ENCODE data around the gene NEK1. TPM values are rescaled to one million over a fixed set of nuclear protein-coding genes. Genes with fewer than 3 reads are reported as not detected.

NEK1 gene
- total RNA-seq, 4 donors from 2014 or later, result 18.8 to 33.8 (median 25.0) TPM

DNA sequence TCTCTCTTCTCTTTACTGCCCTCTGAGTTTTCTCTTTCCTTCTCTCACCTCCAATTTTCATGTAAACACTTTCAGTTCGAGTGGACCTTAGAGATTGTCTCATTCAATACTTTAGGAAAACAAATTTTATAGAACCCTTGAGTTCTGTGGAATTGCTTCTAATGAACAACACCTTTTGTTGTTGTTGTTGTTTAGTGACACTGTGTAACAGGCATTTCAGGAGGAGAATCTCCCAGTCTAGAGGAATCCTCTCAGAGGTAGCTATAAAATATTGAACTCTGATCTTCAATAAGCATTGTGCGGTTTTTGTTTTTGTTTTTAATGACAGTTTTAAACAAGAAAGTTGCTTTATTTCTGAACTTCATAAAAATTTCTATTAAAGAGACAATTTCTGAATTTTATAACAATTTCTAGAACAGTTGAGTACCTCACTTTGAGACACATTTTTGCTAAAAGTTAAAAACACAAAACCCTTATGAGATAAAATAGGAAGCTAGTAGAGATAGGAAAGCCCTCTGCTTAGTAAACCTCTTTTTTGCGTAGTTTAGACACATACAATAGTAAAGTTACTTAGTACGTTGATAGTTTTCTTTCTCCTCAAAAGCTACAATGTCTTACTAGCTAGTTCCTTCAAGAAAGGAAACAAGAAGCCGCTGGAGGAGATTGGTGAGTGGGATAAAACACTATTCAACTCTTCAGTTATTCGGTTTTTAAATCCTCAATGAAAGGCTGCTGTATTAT is 46.8 kb upstream of the NEK1 start:
- H3K9me3 ChIP-seq, result no peaks in the 10 kb centered on the region
- TF ChIP-seq, protein P1, sequence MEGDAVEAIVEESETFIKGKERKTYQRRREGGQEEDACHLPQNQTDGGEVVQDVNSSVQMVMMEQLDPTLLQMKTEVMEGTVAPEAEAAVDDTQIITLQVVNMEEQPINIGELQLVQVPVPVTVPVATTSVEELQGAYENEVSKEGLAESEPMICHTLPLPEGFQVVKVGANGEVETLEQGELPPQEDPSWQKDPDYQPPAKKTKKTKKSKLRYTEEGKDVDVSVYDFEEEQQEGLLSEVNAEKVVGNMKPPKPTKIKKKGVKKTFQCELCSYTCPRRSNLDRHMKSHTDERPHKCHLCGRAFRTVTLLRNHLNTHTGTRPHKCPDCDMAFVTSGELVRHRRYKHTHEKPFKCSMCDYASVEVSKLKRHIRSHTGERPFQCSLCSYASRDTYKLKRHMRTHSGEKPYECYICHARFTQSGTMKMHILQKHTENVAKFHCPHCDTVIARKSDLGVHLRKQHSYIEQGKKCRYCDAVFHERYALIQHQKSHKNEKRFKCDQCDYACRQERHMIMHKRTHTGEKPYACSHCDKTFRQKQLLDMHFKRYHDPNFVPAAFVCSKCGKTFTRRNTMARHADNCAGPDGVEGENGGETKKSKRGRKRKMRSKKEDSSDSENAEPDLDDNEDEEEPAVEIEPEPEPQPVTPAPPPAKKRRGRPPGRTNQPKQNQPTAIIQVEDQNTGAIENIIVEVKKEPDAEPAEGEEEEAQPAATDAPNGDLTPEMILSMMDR (IDR thresholded peaks at IDR 0.05), result no peak
- TF ChIP-seq POLR2A (IDR thresholded peaks at IDR 0.05), result no peak
- H3K4me1 ChIP-seq, result peaks cover 0 to 5% of the 10 kb centered on the region in 2 donors
- peak overlapping the region; percentile 71 to 87 for H3K27ac ChIP-seq
- peak overlapping the region; percentile 34 to 35 for H3K4me3 ChIP-seq
- intact Hi-C loops (cut with DNase I; ENCODE audit: low total_unique reads), result no loop called here
- DNase-seq, result no peak
- no peaks in the 10 kb centered on the region for H3K36me3 ChIP-seq
- no peaks in the 10 kb centered on the region for H3K27me3 ChIP-seq

DNA sequence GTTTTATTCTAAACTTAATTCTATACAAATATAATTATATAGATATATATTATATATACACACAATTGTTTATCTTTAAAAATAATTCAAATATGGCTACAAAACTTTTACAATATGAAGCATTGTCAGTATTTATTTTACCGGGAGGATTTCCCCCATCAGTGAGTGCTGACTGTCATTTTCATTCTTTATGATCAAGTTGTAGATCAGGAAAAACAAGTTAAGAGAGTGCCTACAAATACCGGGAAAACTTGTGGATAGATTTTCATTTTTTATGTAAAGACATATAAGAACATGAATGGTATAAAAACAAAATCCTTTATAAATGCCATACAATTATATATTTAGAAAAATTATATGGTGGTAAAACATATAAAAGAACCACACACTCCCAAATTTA is 45.8 kb upstream of the NEK1 start:
- intact Hi-C loops (cut with DNase I; ENCODE audit: low total_unique reads), result no loop called here
- no peaks in the 10 kb centered on the region for H3K9me3 ChIP-seq
- H3K4me1 ChIP-seq, result peaks cover 0 to 5% of the 10 kb centered on the region in 2 donors
- H3K27ac ChIP-seq, result peak overlapping the region in 1 of 2 donors; percentile 87
- no peaks in the 10 kb centered on the region for H3K36me3 ChIP-seq
- TF ChIP-seq POLR2A (IDR thresholded peaks at IDR 0.05), result no peak
- TF ChIP-seq, protein P1 (IDR thresholded peaks at IDR 0.05), result no peak
- no peak overlapping the region for H3K4me3 ChIP-seq
- no peaks in the 10 kb centered on the region for H3K27me3 ChIP-seq
- DNase-seq, result no peak

DNA sequence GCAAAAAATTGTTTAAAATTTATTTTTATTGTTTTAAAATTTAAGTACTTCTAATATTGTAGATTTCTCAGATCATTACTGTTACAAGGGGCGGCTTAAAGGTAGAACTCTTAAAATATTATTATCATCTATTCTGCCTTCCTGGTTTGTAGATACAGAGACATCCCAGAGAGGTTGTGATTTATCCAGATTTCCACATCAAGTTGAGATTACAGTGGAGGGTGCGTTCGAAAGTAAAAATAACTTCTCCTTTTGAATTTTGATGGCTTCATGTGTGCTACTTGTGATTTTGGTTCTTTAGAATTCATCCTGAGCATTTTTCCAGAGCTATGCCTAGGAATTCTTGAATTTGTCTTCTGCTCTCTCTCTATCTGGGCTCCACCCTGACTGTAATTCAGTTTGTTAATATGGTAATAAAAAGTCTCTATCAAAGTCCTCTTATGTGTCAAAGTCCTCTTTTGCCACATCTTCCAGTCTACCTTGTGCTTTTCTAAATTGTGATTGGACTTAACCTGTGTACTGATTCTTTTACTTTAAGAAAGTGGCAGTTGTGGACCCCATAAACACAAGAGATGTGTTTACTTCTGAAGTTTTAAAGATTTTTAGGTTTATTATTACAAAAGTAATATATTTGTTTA is 45.2 kb upstream of the NEK1 start:
- Histone ChIP-seq H3K4me3 (no peak overlapping the region), H3K9me3 (no peaks in the 10 kb centered on the region), H3K27me3 (no peaks in the 10 kb centered on the region), H3K27ac (no peak overlapping the region), H3K36me3 (no peaks in the 10 kb centered on the region), H3K4me1 (peaks cover 0 to 5% of the 10 kb centered on the region in 2 donors)
- intact Hi-C loops (cut with DNase I; ENCODE audit: low total_unique reads), result no loop called here
- DNase-seq, result no peak
- no peak for TF ChIP-seq POLR2A (IDR thresholded peaks at IDR 0.05)
- TF ChIP-seq, protein P1 (IDR thresholded peaks at IDR 0.05), result no peak

DNA sequence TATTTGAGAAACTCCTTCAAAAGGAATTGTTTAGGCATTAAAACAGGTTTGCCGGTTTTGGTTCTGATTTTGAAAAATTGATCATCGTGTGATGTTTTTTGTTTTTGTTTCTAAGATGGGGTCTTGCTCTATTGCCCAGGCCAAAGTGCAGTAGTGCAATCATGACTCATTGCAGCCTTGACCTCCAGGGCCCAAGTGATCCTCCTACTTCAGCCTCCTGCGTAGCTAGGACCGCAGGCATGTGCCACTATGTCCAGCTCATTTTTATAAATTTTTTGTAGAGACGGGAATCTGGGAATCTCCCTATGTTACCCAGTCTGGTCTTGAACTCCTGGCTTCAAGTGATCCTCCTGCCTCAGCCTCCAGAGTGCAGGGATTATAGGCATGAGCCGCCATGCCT is 43.0 kb upstream of the NEK1 start:
- Histone ChIP-seq H3K4me3 (no peak overlapping the region), H3K27me3 (no peaks in the 10 kb centered on the region), H3K4me1 (no peaks in the 10 kb centered on the region), H3K9me3 (no peaks in the 10 kb centered on the region), H3K27ac (no peak overlapping the region), H3K36me3 (no peaks in the 10 kb centered on the region)
- DNase-seq, result no peak
- intact Hi-C loops (cut with DNase I; ENCODE audit: low total_unique reads), result no loop called here
- TF ChIP-seq, protein P1 (IDR thresholded peaks at IDR 0.05), result no peak
- no peak for TF ChIP-seq POLR2A (IDR thresholded peaks at IDR 0.05)

DNA sequence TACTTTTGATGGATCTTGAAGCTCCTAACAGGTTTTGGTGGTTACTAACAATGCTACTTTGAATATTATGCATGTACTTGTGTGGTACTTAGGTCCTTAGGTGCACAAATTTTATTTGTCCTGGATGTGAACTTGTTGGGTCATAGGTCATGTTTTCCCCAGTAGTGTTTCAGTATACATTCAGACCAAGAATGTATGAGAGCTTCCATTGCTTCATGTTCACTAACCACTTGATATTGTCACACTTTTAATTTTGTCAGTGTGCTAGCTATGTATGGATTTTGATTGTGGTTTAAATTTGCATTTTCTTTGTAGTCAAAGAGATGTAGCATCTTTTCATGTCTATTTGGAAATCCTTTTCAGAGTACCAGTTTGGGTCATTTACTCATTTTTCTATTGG is 40.2 kb upstream of the NEK1 start:
- Histone ChIP-seq H3K36me3 (no peaks in the 10 kb centered on the region), H3K27me3 (no peaks in the 10 kb centered on the region), H3K9me3 (no peaks in the 10 kb centered on the region), H3K27ac (no peak overlapping the region), H3K4me1 (no peaks in the 10 kb centered on the region), H3K4me3 (no peak overlapping the region)
- intact Hi-C loops (cut with DNase I; ENCODE audit: low total_unique reads), result no loop called here
- DNase-seq, result no peak
- TF ChIP-seq POLR2A (IDR thresholded peaks at IDR 0.05), result no peak
- TF ChIP-seq, protein P1 (IDR thresholded peaks at IDR 0.05), result no peak

All from uterus (tissue), 4 donors.